Esophagus squamous epithelium (tissue), 5 donors: Measurements from ENCODE around the gene ARSA. TPM values are rescaled to one million over a fixed set of nuclear protein-coding genes. Genes with fewer than 3 reads are reported as not detected.
A peak's percentile ranks its signal among the peaks of the same experiment; 100 is the strongest.

Experiments
- DNase-seq: peaks from one replicate; lab custom pipeline; 2025; lab: John Stamatoyannopoulos, UW
- H3K27ac ChIP-seq, 4 donors: fragments of 200-600 bp; sonication (generic); one replicate each; pipeline ENCODE4 v1.5.1; 2016 to 2019; ENCODE audit warnings: mild to moderate bottlenecking in 1 of 4
- H3K27me3 ChIP-seq, 4 donors: fragments of 200-600 bp; sonication (generic); 1 replicate in 3 of 4; 2 replicates in 1 of 4; pipeline versions ENCODE4 v1.5.1 to v1.6.0; 2017 to 2021; ENCODE audit warnings: antibody characterized with exemption in 1 of 4
- H3K36me3 ChIP-seq, 3 donors: fragments of 200-600 bp; sonication (generic); one replicate each; pipeline ENCODE4 v1.5.1; 2016 to 2019
- H3K4me1 ChIP-seq, 3 donors: fragments of 200-600 bp; sonication (generic); one replicate each; pipeline ENCODE4 v1.5.1; 2017 to 2019
- H3K4me3 ChIP-seq, 4 donors: fragments of 200-600 bp; sonication (generic); 1 replicate in 3 of 4; 2 replicates in 1 of 4; pipeline ENCODE4 v1.5.1; 2016 to 2019; ENCODE audit warnings: mild to moderate bottlenecking in 2 of 4, moderate library complexity in 1 of 4
- H3K9me3 ChIP-seq, 3 donors: fragments of 200-600 bp; sonication (generic); one replicate each; pipeline ENCODE4 v1.5.1; 2016 to 2019
- CTCF ChIP-seq, 6 experiments: fragments of 450-650 bp in 4 of 6; fragments of 200-600 bp in 2 of 6; sonication (generic) in 2 of 6; IDR thresholded peaks; one replicate each; pipeline ENCODE4 v1.5.1; 2016 to 2019; ENCODE audit warnings: antibody characterized with exemption in 6 of 6, mild to moderate bottlenecking in 4 of 6, moderate library complexity in 4 of 6
- POLR2A ChIP-seq, 4 donors: fragments of 450-650 bp; IDR thresholded peaks; one replicate each; pipeline ENCODE4 v1.6.1; 2017; ENCODE audit warnings: antibody characterized with exemption in 4 of 4, mild to moderate bottlenecking in 4 of 4, moderate library complexity in 3 of 4
- WGBS, 2 donors: methylation state at CpG; one replicate each; pipeline ENCODE4 v1.1.5; 2018; 5-methylcytosine and 5-hydroxymethylcytosine counted together
- intact Hi-C: fragments of 100-400 bp; cut with DNase I; formaldehyde crosslinking; loops from one replicate; pipeline ENCODE4 v1.15.0; 2022
- total RNA-seq, 4 donors: library from RNA; depleted of rRNA; stranded (reverse); fragments of >200 nt; gene quantifications; one replicate each; pipeline ENCODE4 v1.1.0, GENCODE V29; 2016
- donor health status: DM: yes; HTN: yes; CAD: no.

Gene ARSA
- total RNA-seq, 4 donors from 2014 or later, result 18.7 to 47.0 (median 28.6) TPM

GRCh38 chr22:50626850-50627641 lies 906 bp downstream of the ARSA start:
- Histone ChIP-seq H3K4me1 (peaks cover 24 to 49% (median 26%) of the 10 kb centered on the region in 3 donors), H3K36me3 (peaks cover 4 to 24% (median 14%) of the 10 kb centered on the region in 3 donors), H3K27ac (peak overlapping the region; percentile 88 to 94 (median 92)), H3K4me3 (peak overlapping the region; percentile 83 to 95 (median 91)), H3K27me3 (no peaks in the 10 kb centered on the region), H3K9me3 (no peaks in the 10 kb centered on the region)
- TF ChIP-seq CTCF (IDR thresholded peaks at IDR 0.05) (no peak), POLR2A (IDR thresholded peaks at IDR 0.05) (no peak)
- intact Hi-C loops, result no loop called here
- DNase-seq, result no peak
- whole genome bisulfite sequencing, 2 donors, result 53 to 75% methylated on average over 14 to 21 of the region's 42 CpGs

- intact Hi-C loops, result no loop called here
- Histone ChIP-seq H3K27me3 (peaks cover 0 to 2% (median 0%) of the 10 kb centered on the region in 4 donors), H3K9me3 (no peaks in the 10 kb centered on the region), H3K36me3 (peaks cover 4 to 24% (median 14%) of the 10 kb centered on the region in 3 donors), H3K27ac (no peak overlapping the region), H3K4me3 (peak overlapping the region in 1 of 4 donors; percentile 93), H3K4me1 (peaks cover 27 to 56% (median 31%) of the 10 kb centered on the region in 3 donors)
- DNase-seq, result no peak
- 71 to 89% methylated on average over 3 to 4 of the region's 12 CpGs for WGBS, 2 donors
- TF ChIP-seq CTCF (IDR thresholded peaks at IDR 0.05) (no peak), POLR2A (IDR thresholded peaks at IDR 0.05) (no peak)
These were observed 1.6 kb downstream of the ARSA start for GRCh38 chr22:50626314-50626849.

GRCh38 chr22:50625568-50626313 lies 2.2 kb downstream of the ARSA start:
- Histone ChIP-seq H3K9me3 (no peaks in the 10 kb centered on the region), H3K36me3 (peaks cover 4 to 24% (median 14%) of the 10 kb centered on the region in 3 donors), H3K4me1 (peaks cover 32 to 62% (median 37%) of the 10 kb centered on the region in 3 donors), H3K27me3 (peaks cover 0 to 8% (median 0%) of the 10 kb centered on the region in 4 donors), H3K4me3 (no peak overlapping the region), H3K27ac (no peak overlapping the region)
- intact Hi-C loops, result no loop called here
- WGBS, 2 donors, result 80 to 90% methylated on average over 2 to 6 of the region's 27 CpGs
- DNase-seq, result no peak
- TF ChIP-seq CTCF (IDR thresholded peaks at IDR 0.05) (no peak), POLR2A (IDR thresholded peaks at IDR 0.05) (no peak)

GRCh38 chr22:50625131-50625567 lies 2.8 kb downstream of the ARSA start:
- Histone ChIP-seq H3K4me1 (peaks cover 35 to 64% (median 41%) of the 10 kb centered on the region in 3 donors), H3K27me3 (peaks cover 0 to 10% (median 0%) of the 10 kb centered on the region in 4 donors), H3K4me3 (no peak overlapping the region), H3K36me3 (peaks cover 4 to 24% (median 14%) of the 10 kb centered on the region in 3 donors), H3K9me3 (no peaks in the 10 kb centered on the region), H3K27ac (no peak overlapping the region)
- intact Hi-C loops, result no loop called here
- no peak for TF ChIP-seq POLR2A (IDR thresholded peaks at IDR 0.05)
- TF ChIP-seq CTCF (IDR thresholded peaks at IDR 0.05), result no peak
- 64 to 81% methylated on average over 3 to 4 of the region's 14 CpGs for WGBS, 2 donors
- no peak for DNase-seq
